AG08395 (cell line): ENCODE data around the gene ZCCHC2.

ENCODE experiments used
- DNase-seq: peaks from one replicate; pipeline ENCODE4 v3.0.0; 2012; ENCODE audit warnings: mixed read lengths, low spot score

Gene ZCCHC2

DNA sequence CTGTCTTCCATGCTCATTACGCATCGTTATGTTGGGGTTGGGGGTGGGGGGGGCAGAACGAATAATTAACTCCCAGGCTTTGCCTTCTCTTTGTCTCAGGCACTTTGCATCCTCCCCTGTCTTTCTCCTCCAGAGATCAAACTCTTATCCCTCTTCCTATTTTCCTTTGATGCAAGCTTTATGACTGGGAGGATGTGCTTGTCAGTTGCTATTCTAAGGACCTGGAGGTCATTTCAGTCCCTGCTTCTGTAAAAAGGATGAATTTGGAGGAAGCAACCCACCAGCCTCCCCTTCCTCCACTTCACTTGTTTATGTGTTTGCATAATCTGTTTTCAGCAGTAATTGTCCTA lies 87.5 kb downstream of the ZCCHC2 start:
- DNase-seq, result no peak

DNA sequence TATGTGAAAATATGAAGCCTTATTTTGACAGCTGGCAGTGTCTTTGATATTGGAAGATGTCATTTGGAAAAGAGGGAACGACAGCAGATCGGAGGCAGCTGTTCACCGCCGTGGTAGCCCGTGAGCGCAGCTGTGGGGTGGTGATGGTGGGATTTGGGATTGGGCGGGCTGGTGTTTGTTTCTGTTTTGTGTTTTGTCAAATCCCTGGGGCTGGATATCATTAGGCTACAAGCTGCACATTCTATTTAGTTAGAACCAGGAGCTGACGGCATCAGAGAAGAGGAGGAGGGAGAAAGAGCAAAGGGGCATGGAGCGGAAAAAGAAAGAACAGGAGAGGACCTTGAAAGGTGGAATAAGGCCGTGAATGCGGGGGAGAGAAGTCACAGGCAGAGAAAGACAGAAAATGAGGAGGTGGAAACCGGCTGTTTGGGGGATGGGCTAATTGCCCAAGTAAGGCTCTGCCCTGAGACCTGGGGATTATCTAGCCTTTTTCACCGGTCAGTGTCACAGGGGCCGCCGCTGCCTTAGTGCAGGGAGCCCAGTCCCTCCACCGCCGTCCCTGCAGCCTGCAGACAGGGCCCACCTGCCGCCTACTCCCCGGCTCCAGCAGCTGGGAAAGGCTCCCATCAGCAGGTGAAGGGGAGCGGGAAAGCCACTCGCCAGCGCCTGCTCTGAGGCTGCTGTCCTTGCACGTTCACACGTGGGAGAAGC lies 88.0 kb downstream of the ZCCHC2 start:
- DNase-seq, result no peak

DNA sequence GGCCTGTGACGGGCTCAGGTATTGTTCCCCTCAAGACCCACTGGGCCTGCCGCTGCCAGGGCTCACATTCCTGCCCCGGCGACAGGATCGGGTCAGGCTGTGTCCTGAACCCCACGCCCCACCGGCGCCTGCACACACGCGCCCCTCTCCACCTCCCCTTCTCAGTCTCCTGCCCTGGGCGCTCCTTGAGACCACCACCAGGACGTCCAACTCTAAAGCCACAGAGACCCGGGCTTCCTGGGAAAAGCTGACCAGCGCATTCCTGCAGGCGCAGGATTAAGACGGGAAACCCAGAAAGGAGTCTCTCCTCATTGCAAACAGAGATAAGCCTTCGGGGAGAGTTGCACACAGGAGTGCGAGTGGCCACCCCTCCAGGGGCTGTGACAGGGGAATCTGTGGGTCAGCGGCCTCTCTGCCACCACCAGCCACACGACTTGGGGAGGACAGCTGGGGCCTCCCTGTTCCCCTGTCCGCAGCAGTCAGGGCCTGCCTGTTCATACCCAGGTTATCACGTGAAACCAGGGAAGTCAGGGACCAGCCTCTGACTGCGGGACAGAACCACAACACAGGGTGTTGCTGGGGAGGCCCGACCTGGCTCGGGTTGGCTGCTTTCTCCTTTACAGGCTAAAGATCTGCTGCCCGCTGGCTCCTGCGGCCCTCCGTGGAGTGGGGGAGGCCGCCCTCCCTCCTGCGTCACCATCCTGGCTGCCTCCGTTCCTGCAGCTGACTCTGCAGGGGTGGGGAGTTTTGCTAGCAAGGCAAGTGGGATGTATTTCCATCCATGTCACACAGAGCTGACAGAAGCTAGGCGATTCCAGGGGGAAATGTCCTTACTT lies 88.8 kb downstream of the ZCCHC2 start:
- DNase-seq, result no peak

- no peak for DNase-seq
Measured at GRCh38 chr18:62612289-62612645, 89.4 kb downstream of the ZCCHC2 start.

- no peak for DNase-seq
Measured at GRCh38 chr18:62612776-62613175, 90.0 kb downstream of the ZCCHC2 start.

GRCh38 chr18:62614494-62614893 lies 91.7 kb downstream of the ZCCHC2 start:
- DNase-seq, result no peak

GRCh38 chr18:62616331-62616805 lies 93.5 kb downstream of the ZCCHC2 start:
- peak; percentile 71 for DNase-seq

DNA sequence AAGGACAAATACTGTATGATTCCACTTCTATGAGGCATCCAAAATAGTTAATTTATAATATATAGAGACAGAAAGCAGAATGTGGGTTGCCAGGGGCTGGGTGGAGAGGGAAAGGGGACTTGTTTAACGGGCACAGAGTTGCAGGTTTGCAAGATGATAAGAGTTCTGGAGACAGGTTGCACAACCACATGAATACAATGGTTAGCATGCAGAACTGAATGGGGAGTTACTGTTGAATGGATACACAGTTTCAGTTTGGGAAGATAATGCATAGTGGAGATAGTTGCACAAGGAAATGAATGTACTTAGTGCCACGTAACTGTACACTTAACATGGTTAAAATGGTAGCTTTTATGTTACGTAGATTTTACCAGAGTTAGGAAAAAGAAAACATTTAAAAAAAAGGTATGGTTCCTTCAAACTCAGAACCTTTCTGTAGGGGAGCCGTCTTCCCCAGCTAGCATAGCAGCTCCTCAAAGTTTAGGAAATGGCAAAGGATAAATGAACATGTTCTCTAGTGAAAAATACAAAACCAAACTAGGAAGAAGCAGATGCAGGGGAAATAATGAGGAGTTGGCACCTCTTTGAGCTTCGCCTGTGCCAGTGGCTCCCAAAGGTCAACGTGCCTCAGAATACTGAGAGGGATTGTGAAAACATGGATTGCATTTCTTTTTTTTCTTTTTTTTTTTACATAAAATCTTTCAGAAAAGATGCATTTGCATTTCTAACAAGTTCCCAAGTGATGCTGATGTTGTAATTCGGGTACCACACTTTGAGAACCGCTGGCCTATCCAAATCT lies 95.2 kb downstream of the ZCCHC2 start:
- no peak for DNase-seq

DNA sequence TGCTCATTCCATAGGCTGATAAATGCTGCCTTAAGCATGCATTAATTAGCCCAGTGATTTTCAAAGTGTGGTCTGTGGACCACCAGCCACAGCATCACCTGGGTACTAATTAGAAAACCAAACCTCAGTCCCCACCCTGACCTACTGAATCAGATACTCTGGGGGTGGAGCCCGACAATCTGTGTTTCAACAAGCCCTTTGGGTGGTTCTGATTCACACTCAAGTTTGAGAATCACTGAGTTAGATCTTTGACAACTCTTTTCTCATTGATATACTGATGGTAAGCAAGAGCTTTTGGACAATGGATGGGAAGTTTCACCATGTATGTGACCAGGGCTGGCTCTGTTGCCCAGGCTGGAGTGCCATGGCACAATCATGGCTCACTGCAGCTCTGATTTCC lies 95.9 kb downstream of the ZCCHC2 start:
- no peak for DNase-seq

DNA sequence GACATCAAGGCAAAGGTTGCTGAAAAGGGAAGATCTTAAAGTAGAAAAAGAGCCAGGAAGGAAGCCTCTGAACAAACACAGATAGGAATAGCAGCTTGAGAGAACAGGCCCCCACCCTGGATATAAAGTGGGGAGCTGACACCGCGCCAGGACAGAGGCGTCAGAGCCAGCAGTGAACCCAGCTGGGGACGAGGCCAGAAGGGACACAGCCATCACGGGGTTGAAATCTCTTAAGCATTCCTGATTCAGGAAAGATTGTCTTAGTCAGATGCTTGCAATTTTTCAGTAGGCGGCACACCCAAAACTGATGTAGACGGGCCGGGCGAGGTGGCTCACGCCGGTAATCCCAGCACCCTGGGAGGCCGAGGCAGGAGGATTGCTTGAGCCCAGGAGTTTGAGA lies 98.7 kb downstream of the ZCCHC2 start:
- DNase-seq, result peak; percentile 44

GRCh38 chr18:62625019-62625418 lies 102.2 kb downstream of the ZCCHC2 start:
- peak; percentile 53 for DNase-seq
